ENCODE results near the gene EED. TPM values are rescaled to one million over a fixed set of nuclear protein-coding genes. Genes with fewer than 3 reads are reported as not detected.

Gene EED
- total and polyA plus RNA-seq, 9 of the 15 experiments (the other 6 are each of a cell fraction or from before 2014, with no cell fraction given), result 33.0 to 110 (median 55.1) TPM

DNA sequence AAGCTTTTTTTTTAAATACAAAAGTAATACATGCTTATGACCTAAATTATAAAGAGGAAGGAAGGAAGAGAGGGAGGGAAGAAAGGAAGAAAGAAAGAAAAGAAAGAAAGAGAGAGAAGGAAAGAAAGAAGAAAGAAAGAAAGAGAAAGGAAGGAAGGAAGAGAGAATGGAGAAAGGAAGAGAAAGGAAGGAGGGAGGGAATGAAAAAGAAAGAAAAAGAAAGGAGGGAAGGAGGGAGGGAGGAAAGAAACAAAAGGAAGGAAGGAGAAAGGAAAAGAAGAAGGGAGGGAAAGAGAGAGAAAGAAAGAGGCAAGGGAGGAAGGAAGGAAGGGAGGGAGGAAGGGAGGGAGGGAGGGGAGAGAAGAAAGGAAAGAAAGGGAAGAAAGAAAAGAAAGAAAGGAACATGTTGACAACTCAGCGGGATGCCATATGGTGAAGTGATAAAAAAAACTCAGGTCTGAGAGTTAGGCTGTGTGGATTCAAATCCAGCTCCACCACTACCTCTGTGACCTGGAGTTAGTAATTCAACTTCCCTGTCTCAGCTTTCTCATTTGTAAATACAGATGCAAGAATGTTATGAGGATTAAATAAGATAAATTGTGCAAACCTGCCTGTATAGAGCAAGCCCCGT is 9.6 kb upstream of the EED start (continued):
- TF ChIP-seq, protein P1, sequence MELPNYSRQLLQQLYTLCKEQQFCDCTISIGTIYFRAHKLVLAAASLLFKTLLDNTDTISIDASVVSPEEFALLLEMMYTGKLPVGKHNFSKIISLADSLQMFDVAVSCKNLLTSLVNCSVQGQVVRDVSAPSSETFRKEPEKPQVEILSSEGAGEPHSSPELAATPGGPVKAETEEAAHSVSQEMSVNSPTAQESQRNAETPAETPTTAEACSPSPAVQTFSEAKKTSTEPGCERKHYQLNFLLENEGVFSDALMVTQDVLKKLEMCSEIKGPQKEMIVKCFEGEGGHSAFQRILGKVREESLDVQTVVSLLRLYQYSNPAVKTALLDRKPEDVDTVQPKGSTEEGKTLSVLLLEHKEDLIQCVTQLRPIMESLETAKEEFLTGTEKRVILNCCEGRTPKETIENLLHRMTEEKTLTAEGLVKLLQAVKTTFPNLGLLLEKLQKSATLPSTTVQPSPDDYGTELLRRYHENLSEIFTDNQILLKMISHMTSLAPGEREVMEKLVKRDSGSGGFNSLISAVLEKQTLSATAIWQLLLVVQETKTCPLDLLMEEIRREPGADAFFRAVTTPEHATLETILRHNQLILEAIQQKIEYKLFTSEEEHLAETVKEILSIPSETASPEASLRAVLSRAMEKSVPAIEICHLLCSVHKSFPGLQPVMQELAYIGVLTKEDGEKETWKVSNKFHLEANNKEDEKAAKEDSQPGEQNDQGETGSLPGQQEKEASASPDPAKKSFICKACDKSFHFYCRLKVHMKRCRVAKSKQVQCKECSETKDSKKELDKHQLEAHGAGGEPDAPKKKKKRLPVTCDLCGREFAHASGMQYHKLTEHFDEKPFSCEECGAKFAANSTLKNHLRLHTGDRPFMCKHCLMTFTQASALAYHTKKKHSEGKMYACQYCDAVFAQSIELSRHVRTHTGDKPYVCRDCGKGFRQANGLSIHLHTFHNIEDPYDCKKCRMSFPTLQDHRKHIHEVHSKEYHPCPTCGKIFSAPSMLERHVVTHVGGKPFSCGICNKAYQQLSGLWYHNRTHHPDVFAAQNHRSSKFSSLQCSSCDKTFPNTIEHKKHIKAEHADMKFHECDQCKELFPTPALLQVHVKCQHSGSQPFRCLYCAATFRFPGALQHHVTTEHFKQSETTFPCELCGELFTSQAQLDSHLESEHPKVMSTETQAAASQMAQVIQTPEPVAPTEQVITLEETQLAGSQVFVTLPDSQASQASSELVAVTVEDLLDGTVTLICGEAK (IDR thresholded peaks at IDR 0.05), result peak; percentile 35; the same call in 1 of the 2 replicates
- TF ChIP-seq, protein P1 (CRISPR knock-in tag; IDR thresholded peaks at IDR 0.05), result no peak
- no peak for TF ChIP-seq MYNN (IDR thresholded peaks at IDR 0.05)
- TF ChIP-seq MYNN (CRISPR knock-in tag; IDR thresholded peaks at IDR 0.05), result no peak
- TF ChIP-seq MYC (IDR thresholded peaks at IDR 0.05; ENCODE audit: low read depth, low read length), result no peak
- no peak for TF ChIP-seq MYC (CRISPR knock-in tag; IDR thresholded peaks at IDR 0.05; ENCODE audit: borderline replicate concordance, low read depth)
- no peak for TF ChIP-seq CBX5 (IDR thresholded peaks at IDR 0.05; ENCODE audit: borderline replicate concordance, low read depth)
- TF ChIP-seq ELF4 (CRISPR knock-in tag; IDR thresholded peaks at IDR 0.05), result no peak
- TF ChIP-seq ZNF589 (CRISPR knock-in tag; IDR thresholded peaks at IDR 0.05; ENCODE audit: low read depth), result no peak
- no peak for TF ChIP-seq ZNF347 (CRISPR knock-in tag; IDR thresholded peaks at IDR 0.05; ENCODE audit: low read depth)
- TF ChIP-seq, protein P2, sequence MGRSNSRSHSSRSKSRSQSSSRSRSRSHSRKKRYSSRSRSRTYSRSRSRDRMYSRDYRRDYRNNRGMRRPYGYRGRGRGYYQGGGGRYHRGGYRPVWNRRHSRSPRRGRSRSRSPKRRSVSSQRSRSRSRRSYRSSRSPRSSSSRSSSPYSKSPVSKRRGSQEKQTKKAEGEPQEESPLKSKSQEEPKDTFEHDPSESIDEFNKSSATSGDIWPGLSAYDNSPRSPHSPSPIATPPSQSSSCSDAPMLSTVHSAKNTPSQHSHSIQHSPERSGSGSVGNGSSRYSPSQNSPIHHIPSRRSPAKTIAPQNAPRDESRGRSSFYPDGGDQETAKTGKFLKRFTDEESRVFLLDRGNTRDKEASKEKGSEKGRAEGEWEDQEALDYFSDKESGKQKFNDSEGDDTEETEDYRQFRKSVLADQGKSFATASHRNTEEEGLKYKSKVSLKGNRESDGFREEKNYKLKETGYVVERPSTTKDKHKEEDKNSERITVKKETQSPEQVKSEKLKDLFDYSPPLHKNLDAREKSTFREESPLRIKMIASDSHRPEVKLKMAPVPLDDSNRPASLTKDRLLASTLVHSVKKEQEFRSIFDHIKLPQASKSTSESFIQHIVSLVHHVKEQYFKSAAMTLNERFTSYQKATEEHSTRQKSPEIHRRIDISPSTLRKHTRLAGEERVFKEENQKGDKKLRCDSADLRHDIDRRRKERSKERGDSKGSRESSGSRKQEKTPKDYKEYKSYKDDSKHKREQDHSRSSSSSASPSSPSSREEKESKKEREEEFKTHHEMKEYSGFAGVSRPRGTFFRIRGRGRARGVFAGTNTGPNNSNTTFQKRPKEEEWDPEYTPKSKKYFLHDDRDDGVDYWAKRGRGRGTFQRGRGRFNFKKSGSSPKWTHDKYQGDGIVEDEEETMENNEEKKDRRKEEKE (IDR thresholded peaks at IDR 0.05; ENCODE audit: borderline replicate concordance in 1 of 2, control insufficient read depth in 1 of 2, low read depth in 2 of 2, low read length in 1 of 2), result 0 out of 4 replicates have a peak, but pooled peaks of 1 of the 2 experiments have one; percentile 58
- no peak for TF ChIP-seq BRF1 (IDR thresholded peaks at IDR 0.05; ENCODE audit: borderline replicate concordance, extremely low read depth, insufficient read length)
- TF ChIP-seq, protein P3, sequence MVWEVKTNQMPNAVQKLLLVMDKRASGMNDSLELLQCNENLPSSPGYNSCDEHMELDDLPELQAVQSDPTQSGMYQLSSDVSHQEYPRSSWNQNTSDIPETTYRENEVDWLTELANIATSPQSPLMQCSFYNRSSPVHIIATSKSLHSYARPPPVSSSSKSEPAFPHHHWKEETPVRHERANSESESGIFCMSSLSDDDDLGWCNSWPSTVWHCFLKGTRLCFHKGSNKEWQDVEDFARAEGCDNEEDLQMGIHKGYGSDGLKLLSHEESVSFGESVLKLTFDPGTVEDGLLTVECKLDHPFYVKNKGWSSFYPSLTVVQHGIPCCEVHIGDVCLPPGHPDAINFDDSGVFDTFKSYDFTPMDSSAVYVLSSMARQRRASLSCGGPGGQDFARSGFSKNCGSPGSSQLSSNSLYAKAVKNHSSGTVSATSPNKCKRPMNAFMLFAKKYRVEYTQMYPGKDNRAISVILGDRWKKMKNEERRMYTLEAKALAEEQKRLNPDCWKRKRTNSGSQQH (CRISPR knock-in tag; IDR thresholded peaks at IDR 0.05), result peak; percentile 73; the same call in 1 of the 2 replicates
- TF ChIP-seq SRF (CRISPR knock-in tag; IDR thresholded peaks at IDR 0.05), result no peak
